ENCODE results near the gene COBL. TPM values are rescaled to one million over a fixed set of nuclear protein-coding genes. Genes with fewer than 3 reads are reported as not detected.

COBL gene
- total RNA-seq, 1 experiment from 2014 or later, result 0.46 TPM

DNA sequence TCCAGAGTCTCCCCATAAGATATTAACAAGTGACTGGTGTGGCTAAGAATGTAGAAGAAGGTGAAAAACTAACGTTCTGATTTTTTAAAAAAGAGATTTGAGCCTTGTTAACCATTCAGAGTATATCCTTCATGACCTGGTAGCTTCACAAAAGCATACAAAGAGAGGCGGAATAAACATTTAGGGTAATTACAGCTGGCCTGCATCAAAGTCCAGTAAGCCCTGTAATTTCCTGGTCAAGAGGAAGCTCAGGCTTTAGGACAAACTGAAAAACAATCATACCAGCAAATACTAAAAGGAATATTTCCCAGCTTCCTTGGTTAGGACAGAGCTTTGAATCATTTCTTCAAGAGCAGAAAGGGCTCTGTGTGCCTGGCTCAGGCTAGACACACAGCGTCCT lies 165.2 kb downstream of the COBL start:
- DNase-seq (ENCODE audit: low read depth), result no peak

DNA sequence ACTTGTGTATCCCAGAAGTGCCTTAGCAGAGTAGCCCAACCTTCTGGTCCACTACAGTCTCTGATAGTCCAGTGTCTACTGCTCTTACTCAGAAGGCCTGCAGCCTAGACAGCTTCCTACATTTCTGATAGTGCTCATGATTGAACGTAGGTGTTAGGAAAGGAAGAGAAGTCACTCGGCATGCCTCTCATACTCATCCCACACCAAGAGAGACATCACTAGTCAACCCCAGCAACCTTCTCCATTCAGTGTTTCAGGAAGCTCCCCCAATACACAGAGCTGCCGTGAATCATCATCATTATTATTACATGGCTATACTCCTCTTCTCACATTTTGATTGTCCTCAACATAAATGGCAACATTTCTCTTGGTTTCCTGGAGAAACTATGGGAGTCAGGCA lies 166.4 kb downstream of the COBL start:
- no peak for DNase-seq (ENCODE audit: low read depth)

DNA sequence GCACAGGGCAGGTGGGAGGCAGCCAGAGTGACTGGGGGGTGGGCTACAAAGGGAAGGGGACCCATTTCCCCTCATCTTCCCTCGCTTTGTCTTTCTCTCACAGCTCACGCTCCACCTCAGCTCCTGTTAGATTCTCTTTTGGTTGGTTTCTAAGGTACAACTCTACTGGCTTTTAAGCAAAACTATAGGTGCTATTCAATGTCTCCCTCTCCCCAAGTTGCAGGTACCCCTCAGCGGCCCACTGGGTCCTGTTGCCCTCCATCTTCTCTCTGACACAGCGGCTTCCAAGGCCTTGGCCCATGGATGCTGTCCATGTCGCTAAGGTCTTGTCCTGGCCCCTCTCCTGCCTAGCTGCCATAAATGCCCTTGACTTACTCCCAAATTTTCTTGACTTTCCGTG lies 168.4 kb downstream of the COBL start:
- DNase-seq (ENCODE audit: low read depth), result no peak

DNA sequence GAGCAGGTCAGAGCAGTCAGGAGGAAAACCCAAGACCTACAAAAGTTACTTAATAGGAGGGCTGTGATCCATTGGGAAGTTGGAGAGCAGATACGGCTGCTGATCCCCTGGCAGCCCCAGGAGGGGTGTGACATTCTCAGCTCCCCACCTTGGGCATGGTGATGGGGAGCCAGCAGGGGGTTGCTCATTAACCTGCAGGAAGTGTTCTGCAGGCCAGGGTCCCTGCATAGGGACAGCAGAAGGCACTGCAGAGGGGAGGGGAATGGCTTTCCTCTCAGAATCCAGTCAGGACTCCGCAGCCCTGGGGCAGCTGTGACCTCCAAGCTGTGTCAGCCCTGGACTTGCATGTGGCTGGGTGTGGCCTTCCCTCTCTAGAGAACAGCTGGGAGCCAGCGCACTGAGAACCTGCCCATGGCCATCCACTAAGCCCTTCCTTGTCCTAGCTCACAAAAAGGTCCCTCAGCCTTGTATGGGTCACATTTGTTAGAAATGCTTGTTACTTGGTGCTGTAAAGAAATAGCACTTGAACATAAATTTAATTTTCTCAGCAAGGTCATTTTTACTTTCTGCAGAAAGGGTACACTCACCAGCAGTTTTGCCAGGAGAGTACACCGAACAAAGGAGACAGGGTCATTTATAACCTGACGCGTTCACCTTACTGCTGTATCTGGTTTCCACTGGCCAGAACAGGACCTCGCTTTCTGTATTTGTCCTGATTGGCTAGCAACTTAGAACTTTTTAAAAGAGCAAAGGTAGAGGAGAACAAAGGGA lies 169.6 kb downstream of the COBL start:
- DNase-seq (ENCODE audit: low read depth), result no peak

DNA sequence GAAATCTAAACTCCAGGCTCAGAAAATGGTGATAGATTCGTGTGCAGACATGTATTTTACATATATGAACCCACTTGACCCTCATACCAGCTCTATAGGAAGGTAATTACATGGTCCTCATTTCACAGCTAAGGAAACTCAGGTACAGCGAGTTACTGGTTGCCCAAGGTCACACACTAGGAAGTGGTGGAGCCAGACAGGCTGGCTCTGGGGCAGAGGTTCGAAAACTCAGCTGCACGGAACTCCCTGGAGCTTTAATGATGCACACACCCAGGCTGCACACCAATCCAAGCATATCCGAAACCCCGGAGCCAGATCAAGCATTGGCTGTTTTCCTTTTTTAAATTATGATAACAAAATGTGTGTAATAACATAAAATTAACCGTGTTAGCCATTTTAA lies 172.4 kb downstream of the COBL start:
- no peak for DNase-seq (ENCODE audit: low read depth)

DNA sequence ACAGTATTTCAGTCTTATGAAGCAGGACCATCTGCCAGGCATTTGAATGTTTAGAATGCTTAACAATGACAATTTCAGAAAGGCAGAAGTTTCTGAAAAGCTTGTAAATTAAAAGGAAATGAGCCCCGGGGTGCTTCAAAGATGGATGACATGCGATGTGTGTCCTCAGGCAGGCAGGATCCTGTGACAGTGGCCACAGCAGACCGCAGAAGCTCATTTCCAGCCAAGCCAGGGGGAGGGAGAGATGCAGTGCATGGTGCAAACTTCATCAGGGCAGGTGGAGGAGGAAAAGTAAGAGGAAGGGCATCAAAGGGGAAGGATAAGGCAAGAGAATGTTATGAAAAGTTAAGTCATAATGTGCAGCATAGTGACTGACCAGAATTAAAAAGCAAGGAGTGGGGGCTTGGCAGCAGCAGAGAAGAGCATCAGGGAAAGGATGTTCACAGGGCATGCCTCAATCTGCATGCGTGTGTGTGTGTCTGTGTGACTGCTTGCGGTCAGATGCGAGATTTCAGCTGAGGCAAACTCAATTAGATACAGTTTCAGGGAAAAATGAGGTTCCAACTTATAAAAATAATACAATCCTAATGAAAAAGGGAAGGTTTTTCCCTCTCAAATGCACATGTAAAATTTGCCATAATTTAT lies 173.7 kb downstream of the COBL start:
- DNase-seq (ENCODE audit: low read depth), result no peak

DNA sequence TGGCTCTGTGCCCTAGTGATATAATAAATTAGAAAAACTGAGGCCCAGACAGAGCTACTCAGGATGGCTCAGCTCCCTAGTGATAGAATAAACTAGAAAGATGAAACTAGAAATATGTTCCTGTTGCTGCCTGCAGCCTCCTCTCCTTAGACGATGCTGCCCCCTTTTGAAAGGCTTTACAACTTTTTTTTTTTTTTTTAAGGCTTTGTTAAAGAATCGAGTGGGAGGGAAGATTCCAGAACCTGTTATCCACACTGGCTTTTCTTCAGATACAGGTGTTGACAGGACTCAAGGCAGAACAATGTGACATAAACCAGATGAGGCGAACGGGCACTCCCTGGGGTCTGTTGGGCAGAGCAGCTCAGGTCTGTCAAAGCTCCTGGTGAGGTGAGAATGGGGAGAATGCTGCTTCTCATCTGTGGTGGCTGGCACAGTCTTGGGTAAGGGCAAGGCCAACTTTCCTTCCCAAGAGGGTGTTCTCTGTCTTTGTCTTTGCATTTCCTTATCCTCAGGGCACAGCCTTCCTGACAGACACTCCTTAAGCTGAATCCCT lies 175.1 kb downstream of the COBL start:
- peak; percentile 57 for DNase-seq (ENCODE audit: low read depth)

DNA sequence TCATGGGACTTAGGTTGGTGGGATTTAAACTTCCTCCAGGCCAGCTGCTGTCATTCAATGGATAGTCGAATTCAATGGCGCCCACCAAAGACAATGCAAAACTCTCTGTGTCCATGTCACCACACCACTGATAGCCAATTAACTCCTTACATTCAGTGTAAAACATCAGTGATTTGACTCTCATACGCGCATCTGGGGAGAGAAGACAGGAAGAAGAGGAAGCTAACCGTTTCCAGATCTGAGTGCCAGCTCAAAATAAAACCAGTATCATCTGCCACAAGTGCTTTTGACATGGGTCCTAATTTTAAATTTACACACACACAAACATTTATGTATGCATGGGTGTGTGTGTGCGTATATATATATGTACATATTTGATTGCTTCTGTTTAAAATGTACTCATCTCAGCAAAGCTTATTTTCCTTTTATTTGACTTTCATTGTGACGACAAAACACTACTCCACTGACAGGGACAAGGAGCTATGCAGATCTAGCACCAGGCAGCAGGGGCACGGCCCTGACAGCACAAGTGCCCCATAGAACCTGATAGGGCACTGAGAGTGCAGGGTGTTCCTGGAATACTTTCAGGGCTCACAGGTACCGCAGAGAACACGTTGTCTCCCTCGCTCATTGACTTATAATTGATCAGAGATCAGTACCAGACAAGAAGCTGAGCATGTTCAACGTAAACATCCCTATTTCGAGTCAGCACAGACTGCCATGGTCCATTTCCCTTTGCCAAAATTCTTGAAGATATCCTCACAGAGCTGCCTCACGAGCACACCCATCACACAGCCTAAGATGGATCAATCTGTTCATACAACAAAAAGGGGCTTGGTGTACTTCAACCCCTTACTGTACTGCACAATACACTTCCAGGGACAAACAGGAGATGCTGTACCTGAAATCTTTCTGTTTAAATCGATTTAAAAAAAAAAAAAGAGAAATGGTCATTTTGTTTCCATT lies 176.1 kb downstream of the COBL start:
- no peak for DNase-seq (ENCODE audit: low read depth)

DNA sequence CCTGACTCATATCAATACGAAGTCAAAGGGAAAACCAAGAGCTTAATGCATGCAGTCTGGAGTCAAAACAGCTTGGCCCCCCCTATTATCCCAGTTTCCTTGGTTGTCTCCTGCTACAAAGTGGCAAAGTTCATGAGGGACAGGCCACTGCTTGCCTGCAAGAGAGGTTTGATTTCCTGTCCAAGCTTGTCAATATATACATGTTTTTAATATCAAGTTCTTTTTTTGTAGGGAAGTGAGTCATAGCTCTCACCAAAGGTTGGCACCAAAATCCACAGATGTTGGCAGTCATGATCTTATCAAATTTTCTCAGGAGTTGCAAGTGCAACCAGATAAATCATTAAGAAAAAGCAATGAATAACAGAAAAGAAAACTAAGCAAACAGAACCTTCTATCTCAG lies 176.8 kb downstream of the COBL start:
- peak; percentile 46 for DNase-seq (ENCODE audit: low read depth)

DNA sequence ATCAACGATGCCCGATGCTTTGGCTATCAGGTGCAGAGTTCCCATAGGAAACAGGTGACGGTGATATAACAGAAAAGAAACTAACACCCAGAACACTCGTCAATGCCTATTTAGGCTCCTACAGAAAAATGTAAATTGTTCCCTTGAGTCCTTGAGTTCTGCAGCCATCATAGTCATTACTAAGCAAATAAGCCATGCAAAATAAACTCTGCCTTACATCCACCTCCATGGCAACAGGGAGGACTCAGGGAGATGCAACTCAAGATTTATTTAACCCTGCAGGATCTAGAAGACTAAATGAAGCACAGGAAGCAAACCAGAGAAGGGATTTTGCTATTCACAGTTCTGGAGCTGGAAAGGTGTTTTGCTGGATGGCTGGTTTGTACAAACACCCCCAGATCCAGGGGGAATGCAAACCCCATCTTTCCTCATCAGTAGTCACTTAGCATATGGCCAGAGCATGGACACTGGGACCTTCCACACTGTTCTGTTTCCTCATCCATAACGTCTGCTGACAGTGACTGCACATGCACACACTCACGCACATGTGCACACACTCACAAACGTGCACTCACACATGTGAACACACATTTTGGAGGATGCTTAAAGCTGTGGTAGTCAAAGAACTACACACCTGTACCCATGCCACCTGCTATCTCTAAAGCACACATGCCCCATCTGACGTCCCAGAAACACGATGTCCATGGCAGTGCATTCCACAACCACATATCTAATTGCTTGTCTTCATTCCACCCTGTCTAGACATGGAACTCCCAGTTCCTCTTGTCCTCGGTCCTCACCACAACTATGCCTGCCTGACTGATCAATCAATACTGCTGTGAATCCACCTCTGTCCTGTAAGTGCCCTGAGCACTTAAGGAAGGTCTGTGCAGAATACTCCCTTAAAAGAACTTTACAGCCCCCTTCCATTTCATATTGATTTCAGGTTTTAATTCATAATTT lies 178.2 kb downstream of the COBL start:
- no peak for DNase-seq (ENCODE audit: low read depth)

DNA sequence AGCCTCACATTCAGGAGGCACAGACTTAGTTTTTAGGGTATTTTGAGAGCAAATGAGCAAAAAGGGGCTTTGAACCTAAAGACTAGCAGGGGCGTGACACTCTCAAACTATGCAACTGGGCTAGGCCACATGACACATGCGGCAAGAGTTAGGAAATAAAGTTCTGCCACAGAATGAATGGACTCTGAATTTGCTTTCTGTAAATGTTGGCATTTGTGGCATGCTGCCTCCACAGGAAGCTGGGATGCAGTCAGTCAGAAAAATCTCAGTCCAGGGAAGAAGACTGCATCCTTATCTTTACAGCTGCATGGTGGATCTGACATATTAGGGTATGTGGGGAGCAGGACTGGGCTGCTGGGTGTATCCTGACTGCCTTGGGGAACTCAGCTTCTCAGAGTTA lies 181.0 kb downstream of the COBL start:
- DNase-seq (ENCODE audit: low read depth), result peak; percentile 7

DNA sequence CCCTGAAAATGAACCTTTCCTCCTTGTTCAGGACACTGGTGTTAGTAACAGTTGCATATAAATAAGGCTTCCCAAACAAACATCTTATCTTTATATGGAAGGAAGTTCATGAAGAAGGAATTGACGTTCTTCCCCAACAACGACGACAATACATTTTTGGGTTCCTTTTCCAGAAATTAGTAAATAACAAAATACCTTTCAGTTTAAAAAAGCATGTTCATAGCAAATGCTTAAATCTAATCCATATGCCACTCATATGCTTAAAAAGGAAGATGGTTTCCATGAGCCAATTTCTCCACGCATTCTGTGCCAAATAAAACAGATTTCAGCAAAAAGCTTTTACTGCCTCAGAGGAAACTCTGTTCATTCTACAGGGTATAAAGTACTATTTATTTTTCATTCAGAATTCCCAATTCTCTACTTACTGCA lies 182.6 kb downstream of the COBL start:
- no peak for DNase-seq (ENCODE audit: low read depth)

DNA sequence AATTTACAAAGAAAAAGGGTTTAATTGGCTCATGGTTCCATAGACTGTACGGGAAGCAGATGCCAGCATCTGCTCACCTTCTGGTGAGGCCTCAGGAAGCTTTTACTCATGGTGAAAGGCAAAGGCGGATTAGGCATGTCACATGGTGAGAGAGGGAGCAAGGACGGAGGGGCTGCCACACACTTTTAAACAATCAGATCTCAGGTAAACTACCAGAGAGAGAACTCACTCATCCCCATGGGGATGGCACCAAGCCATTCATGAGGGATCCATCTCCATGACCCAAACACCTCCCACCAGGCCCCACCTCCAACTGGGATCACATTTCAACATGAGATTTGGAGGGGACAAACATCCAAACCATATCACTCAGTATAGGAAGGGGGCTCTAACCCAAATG lies 183.9 kb downstream of the COBL start:
- DNase-seq (ENCODE audit: low read depth), result no peak

DNA sequence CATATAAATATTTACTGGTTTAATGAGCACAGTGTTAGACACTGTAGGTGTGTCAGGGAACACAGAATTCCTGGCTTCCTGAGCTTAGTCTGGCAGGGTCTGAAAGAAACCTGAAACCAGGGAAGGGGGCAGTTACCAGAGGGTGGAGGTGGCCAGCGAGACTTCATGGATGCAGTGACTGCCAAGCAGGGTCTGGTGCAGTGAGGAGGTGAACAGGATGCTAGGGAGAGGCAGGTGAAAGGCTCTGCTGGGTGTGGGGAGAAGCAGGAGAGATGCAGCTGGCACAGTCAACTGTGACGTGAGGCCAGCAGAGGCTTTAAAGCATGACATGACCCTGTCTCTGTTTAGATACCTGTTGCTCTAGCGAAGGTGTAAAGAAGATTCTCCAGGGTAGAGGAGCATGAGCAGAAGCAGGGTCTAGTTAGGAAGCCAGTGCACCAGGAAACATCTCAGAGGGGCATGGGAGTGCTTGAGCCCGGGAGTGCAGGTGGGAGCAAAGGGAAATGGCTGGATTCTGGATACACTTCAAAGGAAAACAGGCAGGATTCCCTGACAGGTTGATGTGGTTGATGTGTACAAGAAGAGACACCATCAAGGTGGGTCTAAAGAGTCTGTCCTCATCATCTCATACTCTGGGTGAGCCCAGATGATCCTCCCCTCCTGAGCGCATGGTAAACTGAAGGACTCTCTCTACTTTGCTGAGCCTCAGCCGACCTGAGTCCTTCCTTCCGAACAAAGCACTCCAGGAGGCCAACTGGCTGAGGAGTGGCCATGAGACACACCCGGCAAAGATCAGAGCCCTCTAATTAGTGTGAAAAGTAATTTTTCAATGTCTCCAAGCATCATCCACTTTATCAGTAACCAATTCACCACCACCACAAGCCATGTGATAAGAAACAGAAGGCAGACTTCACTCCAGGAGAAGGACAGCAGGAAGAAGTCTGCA lies 186.8 kb downstream of the COBL start:
- DNase-seq (ENCODE audit: low read depth), result no peak

DNA sequence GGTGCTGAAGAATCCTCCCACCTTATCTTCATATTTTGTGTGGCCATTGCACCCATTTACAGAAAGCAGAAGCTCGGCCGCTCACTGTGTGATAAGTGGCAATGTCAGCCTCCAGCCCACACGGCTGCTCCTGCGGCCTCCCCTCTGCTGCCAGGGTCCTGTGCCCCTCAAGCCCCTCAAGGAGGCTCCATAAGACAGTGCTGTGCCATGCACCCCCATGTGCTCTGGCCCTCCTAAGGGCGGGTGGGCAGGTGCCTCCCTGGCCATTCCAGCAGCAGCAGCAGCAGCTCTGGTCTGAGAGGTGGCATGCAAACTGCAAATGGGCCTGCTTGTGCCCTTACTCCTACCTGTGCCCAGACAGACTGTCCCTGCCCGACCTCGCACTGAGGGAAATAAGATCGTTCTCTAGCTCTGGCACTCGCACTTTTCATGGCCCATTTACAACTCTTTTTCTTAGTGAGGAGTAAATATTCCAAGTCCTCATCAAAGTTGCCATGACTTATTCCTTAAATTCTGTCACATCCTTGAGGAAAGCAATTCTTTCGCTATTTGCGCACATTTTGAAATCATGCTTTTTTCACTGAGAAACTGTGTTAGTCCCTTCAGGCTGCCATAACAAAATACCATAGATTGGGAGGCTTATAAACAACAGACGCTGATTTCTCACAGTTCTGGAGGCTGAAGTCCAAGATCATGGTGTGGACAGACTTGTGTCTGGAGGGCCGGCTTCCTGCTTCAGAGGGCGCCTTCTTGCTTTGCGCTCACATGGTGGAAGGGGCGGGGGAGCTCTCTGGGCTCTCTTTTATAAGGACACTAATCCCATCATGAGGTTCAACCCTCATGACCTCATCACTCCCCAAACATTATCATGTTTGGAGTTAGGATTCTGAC lies 187.8 kb downstream of the COBL start:
- DNase-seq (ENCODE audit: low read depth), result no peak

DNA sequence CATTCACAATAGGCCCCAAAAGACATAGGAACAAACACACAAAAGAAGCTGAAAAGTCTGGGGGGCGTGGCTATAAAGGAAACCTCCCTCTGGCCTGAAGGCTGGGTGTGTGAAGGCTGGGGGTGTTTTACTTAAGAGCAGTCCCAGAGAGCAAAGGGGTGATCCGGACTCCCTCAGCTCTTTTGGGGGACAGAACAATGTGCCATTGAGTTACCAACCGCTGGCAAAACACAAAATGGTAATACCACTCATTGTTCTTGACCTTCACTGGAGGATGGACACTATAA lies 189.0 kb downstream of the COBL start:
- DNase-seq (ENCODE audit: low read depth), result no peak

DNA sequence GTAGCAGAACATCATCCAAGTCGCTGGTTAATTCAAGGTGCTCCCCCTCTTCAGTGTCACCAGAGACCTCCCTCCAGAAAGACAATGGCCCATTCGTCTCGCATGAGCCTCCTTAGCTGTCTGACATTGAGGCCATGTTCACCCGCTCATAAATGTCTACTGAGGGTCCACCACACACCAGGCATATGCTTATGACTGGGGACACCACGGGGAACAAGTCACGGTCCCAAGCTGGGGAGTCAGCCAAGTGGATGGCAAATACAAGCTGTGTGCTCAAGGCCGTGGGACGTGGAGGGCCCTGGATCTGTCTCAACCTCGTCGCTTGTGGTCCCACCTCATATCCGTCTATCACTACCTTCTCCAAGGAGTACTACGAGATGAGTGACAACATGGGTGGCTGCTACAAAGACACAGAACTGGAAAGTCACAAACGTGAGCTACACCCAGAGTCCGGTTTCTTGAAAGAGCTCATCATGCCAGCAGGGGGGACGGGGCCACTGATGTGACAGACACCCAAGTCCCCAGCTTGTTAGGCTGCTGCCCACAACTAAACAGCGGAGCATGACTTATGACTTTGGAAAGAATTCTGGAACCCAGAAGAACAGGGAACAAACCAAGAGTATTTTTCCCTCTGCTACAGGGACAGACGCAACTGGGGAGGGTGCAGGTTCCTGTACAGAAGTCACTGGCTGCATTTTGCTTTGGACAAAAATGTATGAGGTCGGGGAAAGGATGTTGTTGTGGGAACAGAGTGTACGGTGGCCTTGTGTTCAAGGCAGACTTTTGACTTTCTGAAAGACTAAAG lies 189.6 kb downstream of the COBL start:
- DNase-seq (ENCODE audit: low read depth), result no peak

DNA sequence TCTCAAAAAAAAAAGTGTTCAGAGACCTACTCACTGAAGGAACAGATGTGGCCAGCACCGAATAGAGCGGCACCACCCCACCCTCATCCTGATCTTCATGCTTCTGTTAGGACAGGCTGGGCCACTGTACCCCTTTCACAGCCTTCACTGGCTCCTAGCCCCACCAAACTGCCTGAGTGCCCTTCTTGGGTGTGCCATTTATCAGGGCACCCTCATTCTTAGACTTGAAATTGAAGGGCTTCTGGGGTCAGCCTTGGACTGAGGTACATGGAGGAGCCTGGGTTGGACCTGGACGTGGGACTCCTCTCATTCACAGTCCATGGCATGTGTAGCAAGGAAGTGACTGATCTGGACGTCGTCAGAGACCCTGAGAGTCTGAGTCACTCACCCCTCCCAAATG lies 190.3 kb downstream of the COBL start:
- DNase-seq (ENCODE audit: low read depth), result no peak
